B cell (primary cell): ENCODE results near the gene EFNA5.

Experiments used
- CTCF ChIP-seq: fragments of 200-600 bp; IDR thresholded peaks from one replicate; pipeline ENCODE4 v1.8.0; 2022; ENCODE audit warnings: antibody characterized with exemption, mild to moderate bottlenecking
- EZH2 ChIP-seq: IDR thresholded peaks from 2 replicates; pipeline ENCODE4 v1.6.1; 2012; ENCODE audit warnings: borderline replicate concordance, low read depth, mild to moderate bottlenecking, moderate library complexity, low read length; ENCODE audit not compliant: insufficient read depth, poor library complexity, severe bottlenecking

GRCh38 chr5:107418071-107418470 lies 252.7 kb downstream of the EFNA5 start:
- TF ChIP-seq CTCF (no peak), EZH2 (no peak)
